Measurements from ENCODE around the gene TENM4. TPM values are rescaled to one million over a fixed set of nuclear protein-coding genes. Genes with fewer than 3 reads are reported as not detected.

TENM4 gene
- total and polyA plus RNA-seq, 2 of the 8 experiments (the other 6 are each of a cell fraction or from before 2014, with no cell fraction given) = 3.5 to 7.2 TPM

DNA sequence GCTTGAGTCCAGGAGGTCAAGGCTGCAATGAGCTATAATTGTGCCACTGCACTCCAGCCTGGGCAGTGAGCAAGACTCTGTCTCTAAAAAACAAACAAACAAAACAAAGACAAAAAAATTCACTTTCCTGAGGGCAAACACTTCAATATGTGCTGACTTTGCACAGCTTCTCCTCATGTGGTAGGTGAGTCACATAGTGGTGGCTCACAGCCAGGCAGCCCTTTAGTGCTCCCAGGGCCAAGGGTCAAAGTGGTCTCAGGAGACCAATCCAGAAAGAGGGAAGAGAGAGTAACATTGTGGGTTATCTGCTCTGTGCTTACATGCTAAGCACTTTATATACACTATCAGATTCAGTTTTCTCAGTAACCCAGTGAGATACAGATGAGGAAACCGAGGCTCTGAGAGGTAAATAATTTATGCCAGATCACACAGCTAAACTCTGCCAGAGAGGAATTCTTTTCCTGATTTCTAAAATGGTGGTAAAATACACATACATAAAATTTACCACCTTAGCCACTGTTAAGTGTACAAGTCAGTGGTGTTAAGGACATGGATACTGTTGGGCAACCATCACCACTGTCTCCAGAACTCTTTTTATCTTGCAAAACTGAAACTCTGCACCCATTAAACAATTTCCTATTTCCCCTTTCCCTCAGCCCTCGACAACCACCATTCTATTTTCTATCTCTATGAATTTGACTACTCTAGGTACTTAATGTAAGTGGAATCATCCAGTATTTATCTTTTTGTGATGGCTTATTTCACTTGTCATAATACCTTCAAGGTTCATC lies 634.4 kb downstream of the TENM4 start:
- Histone ChIP-seq H2AFZ (ENCODE audit: low read length) (no peak overlapping the region), H3K79me2 (ENCODE audit: control insufficient read depth in 1 of 2, insufficient read depth in 2 of 2, low read length in 2 of 2) (no peaks in the 10 kb centered on the region), H3K36me3 (ENCODE audit: control insufficient read depth in 2 of 4, insufficient read depth in 4 of 4, low read length in 3 of 4) (no peaks in the 10 kb centered on the region), H3K27ac (ENCODE audit: low read depth, low read length) (no peak overlapping the region), H3K27me3 (replicated peaks in 1 of 4; ENCODE audit: control insufficient read depth in 3 of 4, extremely low read depth in 1 of 4, insufficient read depth in 3 of 4, low read length in 3 of 4) (no peaks in the 10 kb centered on the region), H3K56ac (replicated peaks; ENCODE audit: insufficient read length, low read depth, low read length) (no peak overlapping the region), H3K4me1 (replicated peaks in 1 of 4; ENCODE audit: control insufficient read depth in 3 of 4, insufficient read depth in 4 of 4, low read length in 3 of 4) (peaks cover 0 to 15% (median 3%) of the 10 kb centered on the region in 4 experiments; a peak in 4 of 7 replicates), H2BK5ac (ENCODE audit: low read depth, low read length) (no peak overlapping the region), H3K4me2 (ENCODE audit: insufficient read depth in 1 of 2, low read depth in 2 of 2, low read length in 2 of 2) (no peak overlapping the region), H2AK5ac (ENCODE audit: low read depth, low read length) (no peak overlapping the region), H4K5ac (ENCODE audit: insufficient read length, low read depth, low read length) (no peak overlapping the region), H3K14ac (ENCODE audit: insufficient read length) (no peak overlapping the region), H3K23me2 (ENCODE audit: low read depth, low read length) (no peaks in the 10 kb centered on the region), H2BK12ac (ENCODE audit: low read depth, low read length) (no peak overlapping the region), H2BK20ac (ENCODE audit: low read length) (no peak overlapping the region), H3K9me3 (ENCODE audit: insufficient read depth in 2 of 2, low read depth in 1 of 2, low read length in 1 of 2) (no peaks in the 10 kb centered on the region), H3K23ac (ENCODE audit: insufficient read length) (no peak overlapping the region), H2BK15ac (ENCODE audit: low read length) (no peak overlapping the region), H4K8ac (ENCODE audit: extremely low read depth, insufficient read depth, low read length) (no peak overlapping the region), H3K18ac (ENCODE audit: extremely low read depth, low read length) (no peak overlapping the region), H3K9ac (replicated peaks in 1 of 4; ENCODE audit: extremely low read depth in 1 of 4, low read depth in 3 of 4, low read length in 3 of 4) (no peak overlapping the region), H3K4ac (replicated peaks; ENCODE audit: insufficient read length, low read depth, low read length) (no peak overlapping the region), H4K91ac (replicated peaks; ENCODE audit: insufficient read length, low read length) (no peak overlapping the region), H4K20me1 (replicated peaks in 1 of 2; ENCODE audit: control insufficient read depth in 1 of 2, insufficient read depth in 2 of 2, low read length in 2 of 2) (no peaks in the 10 kb centered on the region), H3K79me1 (ENCODE audit: low read depth, low read length) (no peaks in the 10 kb centered on the region), H3K4me3 (ENCODE audit: extremely low read depth in 1 of 4, insufficient read depth in 2 of 4, low read depth in 3 of 4, low read length in 4 of 4) (no peak overlapping the region), H2BK120ac (replicated peaks; ENCODE audit: low read depth, low read length) (no peak overlapping the region)
- WGBS, 2 experiments (ENCODE audit: extremely low coverage in 1 of 2, insufficient coverage in 1 of 2, insufficient read length in 1 of 2, insufficient replicate concordance in 2 of 2, low coverage in 1 of 2, low lambda C conversion rate in 2 of 2, missing lambda C conversion rate in 1 of 2) = 46% methylated on average over 2 of the region's 2 CpGs; no CpG with 5 or more reads in 1 of the 2 experiments
- ChIA-PET CTCF (ENCODE audit: partially characterized antibody) (interaction anchor here (9.7 kb wide), 1 partner anchor 7 kb away, joined by 100 read pairs; no protein-coding TSS in a partner anchor), POLR2A (ENCODE audit: partially characterized antibody) (no interaction called here)
- FAIRE-seq (no peak), DNase-seq (ENCODE audit: low read depth in 1 of 2, low spot score in 2 of 2) (no peak)
- TF ChIP-seq RAD21 (IDR thresholded peaks at IDR 0.05 in 1 of 2, conservative IDR thresholded peaks at IDR 0.05 in 1 of 2; ENCODE audit: low read depth in 2 of 2, low read length in 2 of 2) = no peak
- no peak for TF ChIP-seq SAP30 (IDR thresholded peaks at IDR 0.05; ENCODE audit: insufficient read depth, insufficient replicate concordance, low read length)
- TF ChIP-seq, protein P1, sequence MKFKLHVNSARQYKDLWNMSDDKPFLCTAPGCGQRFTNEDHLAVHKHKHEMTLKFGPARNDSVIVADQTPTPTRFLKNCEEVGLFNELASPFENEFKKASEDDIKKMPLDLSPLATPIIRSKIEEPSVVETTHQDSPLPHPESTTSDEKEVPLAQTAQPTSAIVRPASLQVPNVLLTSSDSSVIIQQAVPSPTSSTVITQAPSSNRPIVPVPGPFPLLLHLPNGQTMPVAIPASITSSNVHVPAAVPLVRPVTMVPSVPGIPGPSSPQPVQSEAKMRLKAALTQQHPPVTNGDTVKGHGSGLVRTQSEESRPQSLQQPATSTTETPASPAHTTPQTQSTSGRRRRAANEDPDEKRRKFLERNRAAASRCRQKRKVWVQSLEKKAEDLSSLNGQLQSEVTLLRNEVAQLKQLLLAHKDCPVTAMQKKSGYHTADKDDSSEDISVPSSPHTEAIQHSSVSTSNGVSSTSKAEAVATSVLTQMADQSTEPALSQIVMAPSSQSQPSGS (IDR thresholded peaks at IDR 0.05; ENCODE audit: low read length) = no peak
- no peak for TF ChIP-seq SIN3A (conservative IDR thresholded peaks at IDR 0.05 in 1 of 2, IDR thresholded peaks at IDR 0.05 in 1 of 2; ENCODE audit: low read depth in 1 of 2, low read length in 2 of 2)
- TF ChIP-seq RNF2 (IDR thresholded peaks at IDR 0.05; ENCODE audit: borderline replicate concordance, low read depth, low read length, missing control alignments, poor library complexity, severe bottlenecking) = no peak
